GM18526 (cell line): Measurements from ENCODE around the gene ITPR3.

Experiments used
- POLR2A ChIP-seq: IDR thresholded peaks from 3 replicates; pipeline ENCODE4 v1.6.1; 2011; ENCODE audit not compliant: insufficient read length; ENCODE audit errors: extremely low read depth

ITPR3 gene

GRCh38 chr6:33620158-33620855, 815 bp upstream of the ITPR3 start:
- TF ChIP-seq POLR2A, result no peak

GRCh38 chr6:33621711-33622388, 728 bp downstream of the ITPR3 start:
- no peak for TF ChIP-seq POLR2A

GRCh38 chr6:33622456-33623431, 1.6 kb downstream of the ITPR3 start:
- TF ChIP-seq POLR2A, result no peak

GRCh38 chr6:33623895-33624381, 2.8 kb downstream of the ITPR3 start:
- TF ChIP-seq POLR2A, result no peak

- TF ChIP-seq POLR2A, result no peak
Observed at GRCh38 chr6:33624856-33625255, 3.7 kb downstream of the ITPR3 start.

GRCh38 chr6:33627876-33628275, 6.8 kb downstream of the ITPR3 start:
- TF ChIP-seq POLR2A, result no peak

GRCh38 chr6:33628401-33628964, 7.4 kb downstream of the ITPR3 start:
- no peak for TF ChIP-seq POLR2A

- no peak for TF ChIP-seq POLR2A
Observed at GRCh38 chr6:33630014-33630413, 8.9 kb downstream of the ITPR3 start.

- no peak for TF ChIP-seq POLR2A
Observed at GRCh38 chr6:33631971-33632557, 10.9 kb downstream of the ITPR3 start.

- no peak for TF ChIP-seq POLR2A
Observed at GRCh38 chr6:33632558-33633039, 11.5 kb downstream of the ITPR3 start.

- no peak for TF ChIP-seq POLR2A
Observed at GRCh38 chr6:33633084-33633461, 12.0 kb downstream of the ITPR3 start.

GRCh38 chr6:33633462-33634158, 12.5 kb downstream of the ITPR3 start:
- no peak for TF ChIP-seq POLR2A

- TF ChIP-seq POLR2A, result no peak
Observed at GRCh38 chr6:33634161-33634727, 13.1 kb downstream of the ITPR3 start.

- no peak for TF ChIP-seq POLR2A
Observed at GRCh38 chr6:33634946-33635345, 13.8 kb downstream of the ITPR3 start.
